K562 (cell line): ENCODE data around the gene SLC12A9. TPM values are rescaled to one million over a fixed set of nuclear protein-coding genes. Genes with fewer than 3 reads are reported as not detected.
A peak's percentile ranks its signal among the peaks of the same experiment; 100 is the strongest.

ENCODE experiments used
- ATAC-seq: fragments of 200-7000 bp; cut with Tn5 transposase; 3 replicates; pipeline ENCODE4 v1.9.1; 2020; ENCODE audit warnings: moderate library complexity
- BruUV-seq: library from RNA; stranded (reverse); fragments of 400-500 nt; replicated peaks from 2 replicates; lab custom pipeline; 2021; lab: Mats Ljungman, UMichigan
- CTCF ChIA-PET: fragments of 300-600 bp; formaldehyde crosslinking; extraction: SDS; loops from one replicate; lab custom pipeline; 2021; ENCODE audit warnings: low intra/inter-chr PET ratio; lab: Yijun Ruan, JAX
- POLR2A ChIA-PET: fragments of 300-600, 350-650 bp; sonication (Branson Sonifier 250); formaldehyde crosslinking; extraction: SDS; loops from one replicate; lab custom pipeline; 2021; ENCODE audit warnings: antibody characterized with exemption, inconsistent platforms; lab: Yijun Ruan, JAX
- DNase-seq, 4 experiments: peaks; one replicate each; pipeline versions ENCODE4 v3.0.0 to v3.0.0-alpha.2; 2011 to 2018; ENCODE audit warnings: low spot score in 3 of 4, mixed read lengths in 3 of 4; ENCODE audit errors: extremely low read depth in 1 of 4
- FAIRE-seq: peaks from 2 replicates; lab custom pipeline; 2011; peaks lifted over from hg19 to GRCh38; lab: Jason Lieb, UNC
- H2AFZ ChIP-seq: 2 replicates; pipeline ENCODE4 v1.6.0; 2011; ENCODE audit warnings: low read depth, low read length, control low read depth, inconsistent platforms
- H3K27ac ChIP-seq: fragments of 200-600 bp; 3 replicates; pipeline ENCODE4 v1.8.0; 2011; ENCODE audit warnings: low read depth, mild to moderate bottlenecking, control low read depth, inconsistent platforms, low read length, moderate library complexity, mixed read lengths; ENCODE audit errors: extremely low read depth
- H3K27me3 ChIP-seq, 2 experiments: fragments of 300-600 bp in 1 of 2; 2 replicates in 1 of 2; 3 replicates in 1 of 2; pipeline versions ENCODE4 v1.6.0 to v1.8.0; 2011; ENCODE audit warnings: inconsistent platforms in 2 of 2, low read length in 2 of 2, mild to moderate bottlenecking in 1 of 2, mixed read lengths in 1 of 2, moderate library complexity in 1 of 2; ENCODE audit not compliant: control insufficient read depth in 2 of 2, insufficient read depth in 2 of 2
- H3K36me3 ChIP-seq: fragments of 300-600 bp; 3 replicates; pipeline ENCODE4 v1.8.0; 2011; ENCODE audit warnings: mild to moderate bottlenecking, low read length, inconsistent platforms; ENCODE audit not compliant: control insufficient read depth, insufficient read depth
- H3K4me1 ChIP-seq, 2 experiments: fragments of 200-600 bp in 1 of 2; replicated peaks in 1 of 2; 2 replicates in 1 of 2; 3 replicates in 1 of 2; pipeline versions ENCODE4 v1.5.1 to v1.8.0; 2011; ENCODE audit warnings: inconsistent platforms in 2 of 2, low read length in 2 of 2, mild to moderate bottlenecking in 1 of 2, mixed read lengths in 1 of 2, moderate library complexity in 1 of 2; ENCODE audit not compliant: control insufficient read depth in 2 of 2, insufficient read depth in 2 of 2
- H3K4me2 ChIP-seq: 2 replicates; pipeline ENCODE4 v1.6.1; 2011; ENCODE audit warnings: low read length, control low read depth, inconsistent platforms, mixed read lengths; ENCODE audit not compliant: insufficient read depth
- H3K4me3 ChIP-seq: fragments of 200-600 bp; sonication (generic), shearing (Covaris generic); 2 replicates; pipeline ENCODE4 v1.5.1; 2016; ENCODE audit warnings: control low read depth, inconsistent platforms
- H3K79me2 ChIP-seq: fragments of 200-600 bp; 3 replicates; pipeline ENCODE4 v1.8.0; 2011; ENCODE audit warnings: low read length, inconsistent platforms; ENCODE audit not compliant: control insufficient read depth, insufficient read depth
- H3K9ac ChIP-seq, 2 experiments: 2 replicates each; pipeline versions ENCODE4 v1.6.0 to v1.6.1; 2011; ENCODE audit warnings: low read depth in 2 of 2, low read length in 2 of 2, control low read depth in 1 of 2, inconsistent platforms in 1 of 2, mild to moderate bottlenecking in 1 of 2, mixed read lengths in 1 of 2; ENCODE audit not compliant: insufficient read depth in 1 of 2
- H3K9me1 ChIP-seq: one replicate; pipeline ENCODE4 v1.6.0; 2011; ENCODE audit warnings: inconsistent platforms, mild to moderate bottlenecking, low read length, moderate library complexity; ENCODE audit not compliant: control insufficient read depth, insufficient read depth
- H3K9me3 ChIP-seq: replicated peaks from 2 replicates; pipeline ENCODE4 v1.5.1; 2011; ENCODE audit warnings: low read depth, low read length, inconsistent platforms; ENCODE audit not compliant: control insufficient read depth, insufficient read depth
- H4K20me1 ChIP-seq: replicated peaks from 2 replicates; pipeline ENCODE4 v1.6.1; 2011; ENCODE audit warnings: low read length, inconsistent platforms, mixed read lengths; ENCODE audit not compliant: control insufficient read depth, insufficient read depth
- ADNP ChIP-seq: fragments of 200-800 bp; sonication (Bioruptor generic); IDR thresholded peaks from 2 replicates; pipeline ENCODE4 v1.6.1; 2016; ENCODE audit warnings: missing genetic modification characterization, missing compliant biosample characterization
- CHD2 ChIP-seq: IDR thresholded peaks from 2 replicates; pipeline ENCODE4 v1.6.1; 2011; ENCODE audit warnings: low read depth, low read length
- FOXP1 ChIP-seq: sonication (generic); formaldehyde crosslinking; IDR thresholded peaks from 2 replicates; pipeline ENCODE4 v1.8.0; 2022; ENCODE audit warnings: mild to moderate bottlenecking, missing genetic modification reagents
- MEF2D ChIP-seq: conservative IDR thresholded peaks from 2 replicates; pipeline ENCODE4 v1.6.1; 2016; ENCODE audit warnings: low read depth, missing genetic modification characterization, missing compliant biosample characterization
- RBFOX2 ChIP-seq: fragments of 200-400 bp; formaldehyde crosslinking; IDR thresholded peaks from 2 replicates; pipeline ENCODE4 v1.6.1; 2017; ENCODE audit warnings: low read depth, mild to moderate bottlenecking, low read length, moderate library complexity
- TAF9B ChIP-seq: fragments of 450-650 bp; IDR thresholded peaks from 2 replicates; pipeline ENCODE4 v1.6.1; 2018; ENCODE audit warnings: mild to moderate bottlenecking; ENCODE audit not compliant: partially characterized antibody
- ZBTB7A ChIP-seq: IDR thresholded peaks from 2 replicates; pipeline ENCODE4 v1.6.1; 2011; ENCODE audit warnings: low read depth, mild to moderate bottlenecking, low read length, moderate library complexity, borderline replicate concordance; ENCODE audit not compliant: control insufficient read depth
- WGBS: fragments of 100-300 bp; shearing (Covaris generic); methylation state at CpG from one replicate; pipeline ENCODE4 v1.1.6; 2016; ENCODE audit warnings: low coverage, mixed read lengths; ENCODE audit not compliant: insufficient coverage; ENCODE audit errors: missing lambda C conversion rate; 5-methylcytosine and 5-hydroxymethylcytosine counted together
- in situ Hi-C: fragments of 300-500 bp; cut with MboI; formaldehyde crosslinking; loops from 4 replicates; pipeline ENCODE4 v1.15.0; 2018; ENCODE audit warnings: inconsistent platforms, mixed read lengths
- intact Hi-C: fragments of 100-400 bp; cut with micrococcal nuclease; formaldehyde crosslinking; loops from 2 replicates; pipeline ENCODE4 v1.14.2; 2022
- polyA plus RNA-seq, 8 experiments: library from polyadenylated mRNA; depleted of rRNA in 4 of 8; stranded (reverse) in 5 of 8; unstranded in 3 of 8; fragments of >200 nt; fragmentation: Nextera tagmentation in 2 of 8; fragmentation: Illumina TruSeq in 1 of 8; extraction: Ambion mirVana in 2 of 8; extraction: Trizol in 1 of 8; gene quantifications; 2 replicates each; pipeline versions ENCODE4 v1.2.1 to v1.2.3, GENCODE V29; 2011 to 2014; ENCODE audit warnings: inconsistent platforms in 1 of 8, missing spikeins in 1 of 8
- total RNA-seq, 7 experiments: library from RNA; depleted of rRNA in 6 of 7; stranded (reverse); fragments of >200 nt in 6 of 7; fragmentation: Illumina TruSeq in 2 of 7; extraction: Trizol in 2 of 7; gene quantifications; 2 replicates each; pipeline versions ENCODE4 v1.2.1 to v1.2.3, GENCODE V29; 2011 to 2021; ENCODE audit warnings: low replicate concordance in 1 of 7
- TF ChIP-seq, protein P1 (sequence below): fragments of 250-450 bp; sonication (Bioruptor Pico); IDR thresholded peaks from 2 replicates; pipeline ENCODE4 v1.8.0; 2021; ENCODE audit warnings: moderate library complexity, mild to moderate bottlenecking, inconsistent platforms
- TF ChIP-seq, protein P2 (sequence below): fragments of 450-650 bp; IDR thresholded peaks from 2 replicates; pipeline ENCODE4 v1.6.1; 2016; ENCODE audit warnings: antibody characterized with exemption

SLC12A9 gene
- total and polyA plus RNA-seq, 9 of the 15 experiments (the other 6 are each of a cell fraction or from before 2014, with no cell fraction given) = 0.06 to 20.2 (median 10.7) TPM

DNA sequence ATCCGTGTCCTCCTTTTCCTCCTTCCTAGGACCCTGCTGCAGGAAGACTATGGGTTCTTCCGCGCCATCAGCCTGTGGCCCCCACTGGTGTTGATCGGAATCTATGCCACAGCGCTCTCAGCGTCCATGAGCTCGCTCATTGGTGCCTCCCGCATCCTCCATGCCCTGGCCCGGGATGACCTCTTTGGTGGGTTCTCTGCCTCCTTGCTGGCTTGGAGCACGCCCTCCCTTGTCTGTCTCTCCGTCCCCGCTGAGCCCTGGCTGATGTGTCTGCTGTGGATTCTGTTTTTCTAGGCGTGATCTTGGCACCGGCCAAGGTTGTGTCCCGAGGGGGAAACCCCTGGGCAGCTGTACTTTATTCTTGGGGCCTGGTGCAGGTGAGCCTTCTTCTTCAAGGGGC lies 7.3 kb downstream of the SLC12A9 start (continued):
- no peak for TF ChIP-seq TAF9B
- no peak for TF ChIP-seq CHD2
- TF ChIP-seq MEF2D (tag) = no peak
- TF ChIP-seq, protein P1, sequence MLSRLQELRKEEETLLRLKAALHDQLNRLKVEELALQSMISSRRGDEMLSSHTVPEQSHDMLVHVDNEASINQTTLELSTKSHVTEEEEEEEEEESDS (CRISPR knock-in tag) = no peak

DNA sequence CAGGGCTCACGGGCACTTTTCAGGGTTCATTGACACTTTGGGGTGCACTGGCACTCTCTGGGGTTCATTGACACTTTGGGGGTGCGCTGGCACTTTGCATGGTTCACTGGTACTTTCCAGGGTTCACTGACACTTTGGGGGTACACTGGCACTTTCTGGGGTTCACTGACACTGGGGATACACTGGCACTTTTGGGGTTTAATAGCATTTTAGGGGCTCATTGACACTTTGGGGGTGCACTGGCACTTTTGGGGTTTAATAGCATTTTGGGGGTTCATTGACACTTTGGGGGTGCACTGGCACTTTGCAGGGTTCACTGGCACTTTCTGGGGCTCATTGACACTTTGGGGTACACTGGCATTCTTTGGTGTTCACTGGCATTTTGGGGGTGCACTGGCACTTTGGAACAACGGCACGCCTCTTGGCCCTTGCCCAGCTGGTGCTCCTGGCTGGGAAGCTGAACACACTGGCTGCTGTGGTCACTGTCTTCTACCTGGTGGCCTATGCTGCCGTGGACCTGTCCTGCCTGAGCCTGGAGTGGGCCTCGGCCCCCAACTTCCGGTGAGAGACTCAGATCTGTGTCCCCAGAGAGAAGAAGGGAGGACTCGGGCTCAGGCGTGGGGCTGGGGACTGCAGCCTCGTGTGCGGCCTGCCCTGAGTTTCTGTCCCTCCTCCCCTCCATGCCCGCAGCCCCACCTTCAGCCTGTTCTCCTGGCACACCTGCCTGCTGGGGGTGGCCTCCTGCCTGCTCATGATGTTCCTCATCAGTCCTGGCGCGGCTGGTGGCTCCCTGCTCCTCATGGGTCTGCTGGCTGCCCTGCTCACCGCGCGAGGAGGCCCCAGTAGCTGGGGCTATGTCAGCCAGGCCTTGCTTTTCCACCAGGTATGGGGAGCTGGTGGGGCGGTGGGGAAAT lies 8.4 kb downstream of the SLC12A9 start:
- Histone ChIP-seq H3K79me2 (no peaks in the 10 kb centered on the region), H3K9ac (peak overlapping the region in 1 of 2 experiments; percentile 82; a peak in 2 of 4 replicates), H3K4me2 (no peak overlapping the region), H3K36me3 (peaks cover 29% of the 10 kb centered on the region; the same call in 2 of the 3 replicates), H3K27ac (no peak overlapping the region), H3K4me1 (peaks cover 5 to 33% of the 10 kb centered on the region in 2 experiments; a peak in 3 of 5 replicates), H3K27me3 (no peaks in the 10 kb centered on the region; a peak in 1 of 5 replicates)
- DNase-seq = no peak
- BruUV-seq = no TSS peak
- no peak for TF ChIP-seq ZBTB7A
- TF ChIP-seq ADNP (tag) = no peak
- no peak for TF ChIP-seq TAF9B
- TF ChIP-seq FOXP1 (CRISPR knock-in tag) = no peak
- TF ChIP-seq RBFOX2 = 0 out of 2 replicates have a peak, but pooled peaks have one; percentile 6
- TF ChIP-seq, protein P2, sequence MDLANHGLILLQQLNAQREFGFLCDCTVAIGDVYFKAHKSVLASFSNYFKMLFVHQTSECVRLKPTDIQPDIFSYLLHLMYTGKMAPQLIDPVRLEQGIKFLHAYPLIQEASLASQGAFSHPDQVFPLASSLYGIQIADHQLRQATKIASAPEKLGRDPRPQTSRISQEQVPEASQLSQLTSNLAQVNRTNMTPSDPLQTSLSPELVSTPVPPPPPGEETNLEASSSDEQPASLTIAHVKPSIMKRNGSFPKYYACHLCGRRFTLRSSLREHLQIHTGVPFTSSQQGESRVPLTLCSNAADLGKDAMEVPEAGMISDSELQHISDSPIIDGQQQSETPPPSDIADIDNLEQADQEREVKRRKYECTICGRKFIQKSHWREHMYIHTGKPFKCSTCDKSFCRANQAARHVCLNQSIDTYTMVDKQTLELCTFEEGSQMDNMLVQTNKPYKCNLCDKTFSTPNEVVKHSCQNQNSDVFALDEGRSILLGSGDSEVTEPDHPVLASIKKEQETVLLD = peak; percentile 18; the same call in 1 of the 2 replicates
- TF ChIP-seq, all 486 proteins: peak for 2
- POLR2A ChIA-PET = interaction anchor here (1.1 to 1.4 kb wide), 2 partner anchors 9 to 14 kb away, joined by 3 to 5 read pairs; partner anchors contain the start of genes SLC12A9 and SRRT
- no peak for FAIRE-seq
- intact Hi-C loops = no loop called here
- WGBS = 96% methylated on average over 12 of the region's 18 CpGs
- ATAC-seq = no peak
- H3K9me3 ChIP-seq = no peaks in the 10 kb centered on the region
- no peaks in the 10 kb centered on the region for H4K20me1 ChIP-seq
- H2AFZ ChIP-seq = no peak overlapping the region
- in situ Hi-C loops = no loop called here
- CTCF ChIA-PET = no interaction called here
- H3K9me1 ChIP-seq = no peaks in the 10 kb centered on the region
- no peak overlapping the region for H3K4me3 ChIP-seq
